Inferior parietal cortex (tissue), 1 donor: ENCODE measurements around the gene CBARP.
"Not testable (repeated sequence)": the region's sequence is repeated elsewhere in the genome, so short reads cannot be mapped to it uniquely, and the experiment has no call there.

Experiments
- DNase-seq: peaks from one replicate; pipeline ENCODE4 v3.0.0-alpha.2; 2016; ENCODE audit errors: extremely low spot score

The CBARP gene

GRCh38 chr19:1213391-1214286, 24.2 kb downstream of the CBARP start:
- no peak for DNase-seq

- no peak for DNase-seq
Observed at GRCh38 chr19:1211494-1212234, 26.1 kb downstream of the CBARP start.

DNA sequence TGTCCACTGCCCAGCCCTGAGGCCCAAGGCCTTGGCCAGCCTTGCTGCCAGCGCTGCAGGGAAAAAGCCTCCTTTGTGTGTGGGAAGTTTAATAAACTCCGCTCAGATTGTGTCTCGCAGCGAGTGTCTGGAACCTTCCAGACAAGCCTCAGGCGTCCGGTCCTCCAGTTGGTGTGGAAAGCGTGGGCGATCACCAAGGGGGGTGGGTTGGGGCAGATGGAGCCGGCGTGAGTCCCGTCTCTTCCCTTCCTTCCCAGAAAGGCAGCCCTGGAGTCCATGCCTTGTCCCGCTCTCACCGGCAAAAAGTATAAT, 27.6 kb downstream of the CBARP start:
- peak; percentile 38 for DNase-seq

DNA sequence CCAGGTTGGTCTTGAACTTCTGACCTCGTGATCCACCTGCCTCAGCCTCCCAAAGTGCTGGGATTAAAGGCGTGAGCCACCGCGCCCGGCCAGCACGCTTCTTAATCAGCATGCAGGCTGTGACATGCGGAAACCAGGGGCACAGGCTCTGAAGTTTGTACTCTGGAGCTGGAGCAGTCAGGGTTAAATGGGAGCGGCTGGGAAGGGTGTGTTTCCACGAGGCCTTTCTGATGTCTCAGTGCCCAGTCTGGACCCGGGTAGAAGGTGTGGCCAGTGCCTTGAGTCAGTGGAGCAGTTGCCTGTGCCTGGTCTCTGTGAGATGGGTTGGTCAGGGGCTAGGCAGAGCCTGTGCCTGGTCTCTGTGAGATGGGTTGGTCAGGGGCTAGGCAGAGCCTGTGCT, 29.0 kb downstream of the CBARP start:
- DNase-seq = not testable (repeated sequence)

GRCh38 chr19:1206864-1207450, 30.8 kb downstream of the CBARP start:
- no peak for DNase-seq

GRCh38 chr19:1206150-1206863, 31.5 kb downstream of the CBARP start:
- no peak for DNase-seq

- peak; percentile 94 for DNase-seq
Observed at GRCh38 chr19:1205114-1206099, 32.4 kb downstream of the CBARP start, which contains the start of gene STK11. Gene STK11, plus strand, starts transcription at chr19:1205778. Its CDS starts 1,136 bp downstream, at chr19:1206914.

DNA sequence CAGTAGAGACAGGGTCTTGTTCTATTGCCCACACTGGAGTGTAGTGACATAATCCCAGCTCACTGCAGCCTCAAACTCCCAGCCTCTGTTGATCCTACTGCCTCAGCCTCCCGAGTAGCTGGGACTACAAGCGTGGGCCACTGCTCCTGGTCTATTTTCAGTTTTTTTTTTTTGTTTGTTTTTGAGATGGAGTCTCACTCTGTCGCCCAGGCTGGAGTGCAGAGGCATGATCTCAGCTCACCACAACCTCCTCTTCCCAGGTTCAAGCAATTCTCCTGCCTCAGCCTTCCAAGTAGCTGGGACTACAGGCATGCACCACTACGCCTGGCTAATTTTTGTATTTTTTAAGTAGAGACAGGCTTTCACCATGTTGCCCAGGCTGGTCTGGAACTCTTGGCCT, 37.2 kb downstream of the CBARP start:
- DNase-seq = not testable (repeated sequence)

- no peak for DNase-seq
Observed at GRCh38 chr19:1199531-1199930, 38.3 kb downstream of the CBARP start.

DNA sequence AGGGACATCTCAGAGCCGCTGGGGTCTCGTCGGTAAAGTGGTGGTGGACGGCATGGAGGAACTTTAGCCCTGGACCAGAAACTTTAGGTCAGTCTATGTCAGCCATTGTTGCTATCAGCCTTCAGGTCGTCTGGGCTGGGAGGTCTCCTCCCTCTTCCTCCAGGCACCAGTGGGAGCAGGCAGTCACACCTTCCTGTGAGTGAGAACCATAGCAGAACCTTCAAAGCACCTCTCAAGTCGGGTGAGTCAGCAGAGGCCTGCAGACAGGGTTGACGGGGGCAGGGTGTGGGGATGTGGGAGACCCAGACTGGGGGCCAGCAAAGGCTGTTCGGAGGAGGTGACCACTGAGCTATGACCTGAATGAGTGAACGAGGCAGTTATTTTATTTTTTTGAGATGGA, 48.4 kb downstream of the CBARP start:
- DNase-seq = no peak

- no peak for DNase-seq
Observed at GRCh38 chr19:1183543-1184172, 54.1 kb downstream of the CBARP start.

DNA sequence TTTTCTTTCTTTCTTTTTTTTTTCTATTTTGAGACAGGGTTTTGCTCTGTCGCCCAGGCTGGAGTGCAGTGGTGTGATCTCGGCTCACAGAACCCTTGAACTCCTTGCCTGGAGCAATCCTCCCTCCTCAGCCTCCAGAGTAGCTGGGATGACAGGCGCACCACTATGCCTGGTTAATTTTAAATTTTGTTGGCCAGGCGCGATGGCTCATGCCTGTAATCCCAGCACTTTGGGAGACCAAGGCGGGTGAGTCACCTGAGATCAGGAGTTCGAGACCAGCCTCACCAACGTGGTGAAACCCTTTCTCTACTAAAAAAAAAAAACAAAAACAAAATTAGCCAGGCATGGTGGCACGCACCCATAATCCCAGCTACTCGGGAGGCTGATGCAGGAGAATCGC, 55.1 kb downstream of the CBARP start:
- DNase-seq = no peak

- no peak for DNase-seq
Observed at GRCh38 chr19:1182068-1182467, 55.7 kb downstream of the CBARP start.

GRCh38 chr19:1181606-1182005, 56.2 kb downstream of the CBARP start:
- DNase-seq = no peak
